Stimulated activated CD4-positive, alpha-beta T cell treated with anti-CD3 and anti-CD28 coated beads, Interleukin-4, amount 100 ng/mL, for 4 hours (primary cell): ENCODE measurements around the gene NRG2.

Experiments used
- DNase-seq, 2 experiments: peaks; one replicate each; pipeline ENCODE4 v3.0.0-alpha.2; 2020

The NRG2 gene

GRCh38 chr5:139926797-139927503 is 116.1 kb downstream of the NRG2 start:
- DNase-seq: no peak

- no peak for DNase-seq
Observed at GRCh38 chr5:139925650-139926640, 117.2 kb downstream of the NRG2 start.

- DNase-seq: no peak
Observed at GRCh38 chr5:139925216-139925562, 117.9 kb downstream of the NRG2 start.

- no peak for DNase-seq
Observed at GRCh38 chr5:139924294-139925215, 118.5 kb downstream of the NRG2 start.

- no peak for DNase-seq
Observed at GRCh38 chr5:139919308-139919707, 123.8 kb downstream of the NRG2 start.

GRCh38 chr5:139915834-139916233 is 127.3 kb downstream of the NRG2 start:
- DNase-seq: no peak

- no peak for DNase-seq
Observed at GRCh38 chr5:139915266-139915665, 127.8 kb downstream of the NRG2 start.

- DNase-seq: no peak
Observed at GRCh38 chr5:139914218-139914807, 128.8 kb downstream of the NRG2 start.

GRCh38 chr5:139912804-139913203 is 130.3 kb downstream of the NRG2 start:
- DNase-seq: no peak

GRCh38 chr5:139912158-139912557 is 130.9 kb downstream of the NRG2 start:
- DNase-seq: no peak

GRCh38 chr5:139911425-139912120 is 131.5 kb downstream of the NRG2 start:
- no peak for DNase-seq

- DNase-seq: no peak
Observed at GRCh38 chr5:139910901-139911300, 132.2 kb downstream of the NRG2 start.

GRCh38 chr5:139910036-139910435 is 133.1 kb downstream of the NRG2 start:
- no peak for DNase-seq

GRCh38 chr5:139908749-139909148 is 134.3 kb downstream of the NRG2 start:
- DNase-seq: no peak

- DNase-seq: no peak
Observed at GRCh38 chr5:139906661-139907060, 136.4 kb downstream of the NRG2 start.

- no peak for DNase-seq
Observed at GRCh38 chr5:139904816-139905661, 138.1 kb downstream of the NRG2 start.

- no peak for DNase-seq
Observed at GRCh38 chr5:139904566-139904815, 138.6 kb downstream of the NRG2 start.

GRCh38 chr5:139903795-139904565 is 139.1 kb downstream of the NRG2 start:
- peak in 1 of 2 experiments; percentile 7 for DNase-seq

GRCh38 chr5:139903450-139903794 is 139.7 kb downstream of the NRG2 start:
- no peak for DNase-seq

GRCh38 chr5:139901986-139902385 is 141.1 kb downstream of the NRG2 start:
- DNase-seq: no peak

GRCh38 chr5:139901251-139901575 is 141.9 kb downstream of the NRG2 start:
- DNase-seq: no peak
